GM19455 (cell line): ENCODE measurements around the gene PFDN5.
"Not testable (repeated sequence)": the region's sequence is repeated elsewhere in the genome, so short reads cannot be mapped to it uniquely, and the experiment has no call there.

Experiments used
- ATAC-seq: cut with Tn5 transposase; IDR thresholded peaks from one replicate; pipeline ENCODE4 v1.9.1; 2021; ENCODE audit not compliant: unreplicated experiment

The PFDN5 gene

GRCh38 chr12:53286448-53286847 lies 8.9 kb upstream of the PFDN5 start:
- no peak for ATAC-seq

DNA sequence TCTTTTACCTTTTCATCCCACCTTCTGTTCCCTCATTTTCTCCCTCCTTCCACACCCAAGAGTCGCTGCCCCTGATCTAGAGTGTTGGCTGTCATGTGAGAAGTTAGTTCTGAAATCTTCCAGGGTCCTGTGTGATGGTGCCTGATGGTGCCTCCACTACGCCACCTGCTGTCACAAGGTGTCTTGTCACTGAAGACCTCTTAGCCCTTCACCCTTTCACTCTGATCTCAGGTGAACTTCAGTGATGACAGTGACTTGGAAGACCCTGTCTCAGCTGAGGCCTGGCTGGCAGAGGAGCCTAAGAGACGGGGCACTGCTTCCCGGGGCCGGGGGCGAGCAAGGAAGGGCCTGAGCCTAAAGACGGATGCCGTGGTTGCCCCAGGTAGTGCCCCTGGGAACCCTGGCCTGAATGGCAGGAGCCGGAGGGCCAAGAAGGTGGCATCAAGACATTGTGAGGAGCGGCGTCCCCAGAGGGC lies 7.6 kb upstream of the PFDN5 start:
- ATAC-seq, result no peak

- ATAC-seq, result no peak
These were observed 7.0 kb upstream of the PFDN5 start for GRCh38 chr12:53288322-53288721.

GRCh38 chr12:53289891-53290290 lies 5.5 kb upstream of the PFDN5 start:
- no peak for ATAC-seq

DNA sequence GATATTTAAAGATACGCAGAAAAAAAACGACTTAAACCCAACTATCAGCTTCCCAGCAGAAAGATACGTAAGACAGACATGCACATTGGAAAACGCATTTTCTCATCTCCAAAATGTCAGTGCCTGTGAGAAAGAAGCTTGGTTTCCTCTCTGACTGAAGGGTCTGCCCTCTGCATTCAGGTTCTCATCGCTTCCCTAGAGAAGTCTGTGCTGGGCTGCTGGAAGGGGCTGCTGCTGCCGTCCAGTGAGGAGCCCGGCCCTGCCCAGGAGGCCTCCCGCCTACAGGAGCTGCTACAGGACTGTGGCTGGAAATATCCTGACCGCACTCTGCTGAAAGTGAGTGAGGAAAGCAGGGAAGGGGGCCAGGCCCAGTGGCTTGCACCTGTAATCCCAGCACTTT lies 4.7 kb upstream of the PFDN5 start:
- no peak for ATAC-seq

DNA sequence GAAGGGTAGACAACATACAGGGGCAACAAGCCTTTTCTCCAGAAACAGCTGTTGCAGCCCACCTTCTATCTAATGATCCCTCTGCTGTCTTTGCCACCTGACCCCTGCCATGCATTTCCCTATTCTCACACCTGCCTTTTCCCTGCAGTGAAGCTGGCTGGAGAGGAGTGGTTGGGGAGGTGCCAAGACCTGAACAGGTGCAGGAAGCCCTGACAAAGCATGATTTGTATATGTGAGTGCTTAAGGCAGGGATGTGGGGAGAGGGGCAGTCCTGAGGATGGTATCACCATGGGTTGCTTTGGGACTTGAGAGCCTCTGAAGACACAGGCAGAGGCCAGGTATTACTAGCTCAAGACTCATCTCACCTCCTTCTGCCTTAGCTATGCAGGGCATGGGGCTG lies 2.9 kb upstream of the PFDN5 start:
- ATAC-seq, result no peak

DNA sequence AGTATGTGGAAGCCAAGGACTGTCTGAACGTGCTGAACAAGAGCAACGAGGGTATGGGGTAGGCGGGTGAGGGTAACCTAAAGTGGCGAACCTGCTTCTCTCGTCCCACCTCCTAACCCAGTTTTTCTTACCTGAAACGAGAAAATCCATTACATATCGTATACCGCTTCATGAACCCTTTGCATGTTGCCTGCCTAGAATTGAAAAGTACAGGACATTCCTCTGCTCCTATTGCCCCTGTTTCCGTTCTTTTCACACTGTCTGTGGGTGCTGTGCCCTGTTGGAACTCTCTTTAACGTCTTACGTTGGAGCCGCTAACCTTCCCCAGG lies 513 bp downstream of the PFDN5 start:
- ATAC-seq, result no peak

GRCh38 chr12:53297106-53297505 lies 1.8 kb downstream of the PFDN5 start:
- ATAC-seq, result not testable (repeated sequence)

DNA sequence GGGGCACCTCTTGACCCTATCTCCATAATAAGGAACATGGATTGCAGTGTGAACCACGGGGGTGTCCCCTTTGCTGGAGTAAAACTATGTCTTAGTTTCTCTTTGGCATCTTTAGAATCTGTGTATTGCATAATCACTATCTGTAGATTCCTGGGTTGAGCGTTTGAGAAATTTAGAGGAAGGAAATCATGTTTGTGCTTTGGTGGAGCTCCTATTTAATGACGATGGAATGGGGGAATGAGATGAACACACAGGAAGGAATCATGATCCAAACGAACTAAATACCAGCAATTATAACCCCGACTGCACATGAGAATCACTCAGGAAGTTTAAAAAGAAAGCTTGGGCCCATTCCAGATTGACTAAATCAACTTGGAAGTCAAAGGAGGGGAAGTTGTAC lies 2.8 kb downstream of the PFDN5 start:
- ATAC-seq, result no peak

DNA sequence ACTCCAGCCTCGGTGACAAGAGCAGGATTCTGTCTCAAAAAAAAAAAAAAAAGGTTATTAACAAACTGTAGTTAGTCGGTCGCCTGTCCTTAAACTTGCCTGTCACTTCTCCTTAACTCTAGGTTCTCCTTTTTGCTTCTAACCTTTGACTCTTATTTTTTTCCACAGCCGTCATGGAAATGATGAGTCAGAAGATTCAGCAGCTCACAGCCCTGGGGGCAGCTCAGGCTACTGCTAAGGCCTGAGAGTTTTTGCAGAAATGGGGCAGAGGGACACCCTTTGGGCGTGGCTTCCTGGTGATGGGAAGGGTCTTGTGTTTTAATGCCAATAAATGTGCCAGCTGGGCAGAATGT lies 3.7 kb downstream of the PFDN5 start:
- no peak for ATAC-seq

DNA sequence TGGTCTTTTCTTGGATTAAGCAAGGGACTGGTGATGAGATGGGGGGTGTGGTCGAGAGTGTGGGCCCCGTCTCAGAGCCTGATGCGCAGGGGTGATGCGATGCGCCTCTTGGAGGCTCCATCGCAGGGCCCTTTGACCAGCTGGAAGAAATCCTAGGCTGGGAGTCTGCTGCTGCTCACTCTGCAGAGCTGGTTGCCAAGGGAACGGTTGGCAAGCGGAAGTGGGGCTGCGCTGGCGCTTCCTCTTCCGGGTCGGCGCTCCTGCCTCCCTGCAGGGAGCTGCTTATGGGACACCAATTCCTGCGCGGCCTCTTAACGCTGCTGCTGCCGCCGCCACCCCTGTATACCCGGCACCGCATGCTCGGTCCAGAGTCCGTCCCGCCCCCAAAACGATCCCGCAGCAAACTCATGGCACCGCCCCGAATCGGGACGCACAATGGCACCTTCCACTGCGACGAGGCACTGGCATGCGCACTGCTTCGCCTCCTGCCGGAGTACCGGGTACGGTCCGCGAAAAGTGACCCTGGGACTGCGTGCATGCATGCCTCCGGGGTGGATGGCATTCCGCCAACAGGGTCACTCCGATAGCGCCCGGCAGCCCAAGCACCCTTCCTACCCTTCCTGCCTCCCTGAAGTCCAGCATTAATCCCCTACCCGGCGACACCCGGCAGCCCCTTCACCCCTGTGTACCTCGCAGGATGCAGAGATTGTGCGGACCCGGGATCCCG lies 4.3 kb downstream of the PFDN5 start, which contains the start of gene MYG1:
Gene MYG1, plus strand, starts transcription at position 242 of the 727 bp plus-strand sequence. Its CDS starts 43 bp downstream, at position 285.
- peak; percentile 77 for ATAC-seq

DNA sequence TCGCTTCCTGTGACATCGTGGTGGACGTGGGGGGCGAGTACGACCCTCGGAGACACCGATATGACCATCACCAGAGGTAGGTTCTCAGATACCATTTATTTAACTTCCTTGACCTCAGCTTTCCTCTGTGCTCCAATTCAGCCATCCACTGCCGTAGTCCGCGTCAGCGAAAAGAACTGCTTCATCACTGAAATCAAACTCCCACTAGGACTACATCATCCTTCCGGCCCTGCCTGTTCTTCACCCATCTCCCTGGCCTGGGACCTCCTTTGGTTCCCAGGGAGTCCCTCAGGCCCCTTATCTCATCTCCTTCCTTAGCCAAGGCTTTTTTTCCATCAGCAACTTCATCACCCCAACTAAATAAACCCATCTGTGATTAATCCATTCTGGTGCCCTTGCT lies 4.8 kb downstream of the PFDN5 start:
- ATAC-seq, result no peak

- ATAC-seq, result no peak
These were observed 7.6 kb downstream of the PFDN5 start for GRCh38 chr12:53302903-53303302.

GRCh38 chr12:53306826-53307225 lies 11.5 kb downstream of the PFDN5 start:
- ATAC-seq, result no peak

- no peak for ATAC-seq
These were observed 12.9 kb downstream of the PFDN5 start for GRCh38 chr12:53308276-53308675.

DNA sequence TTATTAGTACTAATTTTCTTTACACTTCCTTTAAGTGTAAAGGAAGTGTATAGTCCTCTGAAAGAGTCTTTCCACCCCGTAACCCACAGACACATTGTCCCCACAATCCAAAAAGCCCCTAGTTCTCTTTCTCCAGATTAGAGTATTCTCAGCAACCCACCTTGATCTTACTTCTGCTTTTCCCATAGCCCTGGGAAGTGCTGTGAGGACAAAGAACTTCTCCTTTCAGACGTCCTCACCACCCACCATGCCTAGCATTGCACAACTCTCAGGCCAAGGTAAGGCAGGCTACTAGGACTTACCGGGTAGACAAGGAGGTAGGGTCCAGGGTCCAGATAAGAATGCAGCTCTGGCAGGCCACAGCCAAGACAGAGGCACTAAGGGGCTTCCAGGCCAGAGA lies 18.7 kb downstream of the PFDN5 start:
- no peak for ATAC-seq

GRCh38 chr12:53320352-53321195 lies 25.2 kb downstream of the PFDN5 start:
- ATAC-seq, result no peak

DNA sequence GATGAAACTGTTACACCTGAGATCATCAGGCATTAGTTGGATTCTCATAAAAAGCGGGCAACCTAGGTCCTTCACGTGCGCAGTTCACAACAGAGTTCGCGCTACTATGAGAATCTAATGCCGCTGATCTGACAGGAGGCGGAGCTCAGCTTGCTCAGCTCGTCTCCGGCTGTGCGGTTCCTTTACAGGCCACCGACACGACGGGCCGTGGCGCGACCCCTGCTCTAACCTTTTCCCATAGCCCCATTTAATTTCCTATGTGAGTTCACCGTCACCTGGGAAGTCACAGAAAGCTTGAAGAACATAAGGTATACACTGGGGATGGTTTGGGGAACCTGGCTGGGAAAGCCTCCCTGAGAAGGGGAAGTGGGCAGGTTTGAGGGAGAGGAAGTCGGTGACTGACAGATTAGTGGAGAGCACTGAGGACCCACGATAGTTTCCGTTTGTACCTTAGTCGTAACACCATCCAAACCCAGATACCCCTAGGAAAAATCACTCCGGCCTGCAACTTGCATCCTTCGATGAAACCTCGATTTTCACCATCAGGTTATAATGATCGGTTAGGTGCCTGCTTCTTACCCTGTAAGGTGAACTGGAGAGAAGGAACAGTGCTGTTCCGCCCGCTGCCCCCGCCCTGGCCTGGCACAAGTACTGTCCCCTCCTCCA lies 28.9 kb downstream of the PFDN5 start:
- ATAC-seq, result peak; percentile 19

GRCh38 chr12:53324779-53325510 lies 29.6 kb downstream of the PFDN5 start:
- peak; percentile 57 for ATAC-seq

GRCh38 chr12:53325511-53326061 lies 30.2 kb downstream of the PFDN5 start:
- ATAC-seq, result no peak
